GM18870 (cell line): ENCODE measurements around the gene TRAPPC12.

Experiments used
- ATAC-seq: cut with Tn5 transposase; IDR thresholded peaks from one replicate; pipeline ENCODE4 v1.9.1; 2021; ENCODE audit warnings: moderate library complexity; ENCODE audit not compliant: unreplicated experiment

TRAPPC12 gene

GRCh38 chr2:3465844-3466481, 86.5 kb downstream of the TRAPPC12 start:
- no peak for ATAC-seq

GRCh38 chr2:3466482-3466863, 87.0 kb downstream of the TRAPPC12 start:
- ATAC-seq: no peak

- ATAC-seq: no peak
Measured at GRCh38 chr2:3466966-3467365, 87.5 kb downstream of the TRAPPC12 start.

- no peak for ATAC-seq
Measured at GRCh38 chr2:3467654-3468053, 88.2 kb downstream of the TRAPPC12 start.

- ATAC-seq: no peak
Measured at GRCh38 chr2:3468296-3468988, 88.9 kb downstream of the TRAPPC12 start.

- ATAC-seq: no peak
Measured at GRCh38 chr2:3469486-3469885, 90.0 kb downstream of the TRAPPC12 start.

GRCh38 chr2:3470166-3470651, 90.7 kb downstream of the TRAPPC12 start:
- ATAC-seq: no peak

GRCh38 chr2:3470856-3471737, 91.6 kb downstream of the TRAPPC12 start:
- ATAC-seq: no peak

- no peak for ATAC-seq
Measured at GRCh38 chr2:3472296-3472695, 92.8 kb downstream of the TRAPPC12 start.

- no peak for ATAC-seq
Measured at GRCh38 chr2:3472966-3473365, 93.5 kb downstream of the TRAPPC12 start.

GRCh38 chr2:3475771-3476170, 96.3 kb downstream of the TRAPPC12 start:
- no peak for ATAC-seq

- no peak for ATAC-seq
Measured at GRCh38 chr2:3476321-3476984, 97.0 kb downstream of the TRAPPC12 start.

GRCh38 chr2:3476985-3477327, 97.5 kb downstream of the TRAPPC12 start:
- ATAC-seq: no peak

GRCh38 chr2:3478846-3479385, 99.4 kb downstream of the TRAPPC12 start:
- no peak for ATAC-seq

GRCh38 chr2:3479430-3480320, 100.2 kb downstream of the TRAPPC12 start:
- no peak for ATAC-seq

- no peak for ATAC-seq
Measured at GRCh38 chr2:3480352-3481010, 101.0 kb downstream of the TRAPPC12 start.

- no peak for ATAC-seq
Measured at GRCh38 chr2:3481011-3481400, 101.5 kb downstream of the TRAPPC12 start.

- ATAC-seq: no peak
Measured at GRCh38 chr2:3481736-3482362, 102.4 kb downstream of the TRAPPC12 start.

- ATAC-seq: no peak
Measured at GRCh38 chr2:3482363-3482821, 102.9 kb downstream of the TRAPPC12 start.
